ENCODE measurements around the gene VIPR1.

DNA sequence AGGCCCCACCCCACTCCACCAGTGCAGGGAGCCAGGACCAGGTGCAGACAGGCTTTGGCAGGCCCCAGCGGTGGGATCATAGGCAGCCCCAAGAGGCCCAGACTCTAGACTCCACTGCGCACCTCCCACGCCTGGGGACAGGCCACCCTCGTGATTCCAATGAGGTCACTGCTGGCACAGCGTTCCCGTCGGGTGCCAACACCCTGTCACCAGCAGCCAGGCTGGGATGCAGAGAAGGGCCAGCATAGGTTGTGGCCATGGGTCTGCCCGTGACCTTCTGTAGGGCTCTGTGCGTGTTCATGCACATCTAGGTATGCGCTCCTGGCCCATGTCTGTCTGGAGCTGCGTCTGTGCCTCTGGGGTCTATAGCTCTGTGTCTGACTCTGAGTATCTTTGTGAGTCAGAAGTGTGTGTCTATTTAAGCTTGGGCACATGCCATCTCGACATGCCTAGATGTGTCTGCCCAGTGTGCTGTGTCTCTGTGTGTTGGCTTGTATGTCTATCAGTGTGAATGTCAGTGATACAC lies 13.0 kb downstream of the VIPR1 start:
- TF ChIP-seq, protein P1, sequence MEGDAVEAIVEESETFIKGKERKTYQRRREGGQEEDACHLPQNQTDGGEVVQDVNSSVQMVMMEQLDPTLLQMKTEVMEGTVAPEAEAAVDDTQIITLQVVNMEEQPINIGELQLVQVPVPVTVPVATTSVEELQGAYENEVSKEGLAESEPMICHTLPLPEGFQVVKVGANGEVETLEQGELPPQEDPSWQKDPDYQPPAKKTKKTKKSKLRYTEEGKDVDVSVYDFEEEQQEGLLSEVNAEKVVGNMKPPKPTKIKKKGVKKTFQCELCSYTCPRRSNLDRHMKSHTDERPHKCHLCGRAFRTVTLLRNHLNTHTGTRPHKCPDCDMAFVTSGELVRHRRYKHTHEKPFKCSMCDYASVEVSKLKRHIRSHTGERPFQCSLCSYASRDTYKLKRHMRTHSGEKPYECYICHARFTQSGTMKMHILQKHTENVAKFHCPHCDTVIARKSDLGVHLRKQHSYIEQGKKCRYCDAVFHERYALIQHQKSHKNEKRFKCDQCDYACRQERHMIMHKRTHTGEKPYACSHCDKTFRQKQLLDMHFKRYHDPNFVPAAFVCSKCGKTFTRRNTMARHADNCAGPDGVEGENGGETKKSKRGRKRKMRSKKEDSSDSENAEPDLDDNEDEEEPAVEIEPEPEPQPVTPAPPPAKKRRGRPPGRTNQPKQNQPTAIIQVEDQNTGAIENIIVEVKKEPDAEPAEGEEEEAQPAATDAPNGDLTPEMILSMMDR (IDR thresholded peaks at IDR 0.05): no peak
- no peak for TF ChIP-seq POLR2A (IDR thresholded peaks at IDR 0.05)

Data from thyroid gland (tissue), 4 donors.